ENCODE measurements around the gene ZNF134. TPM values are rescaled to one million over a fixed set of nuclear protein-coding genes. Genes with fewer than 3 reads are reported as not detected.

The ZNF134 gene
- total RNA-seq: 10 to 100 TPM; 18.5 to 22.0 (median 20.5) TPM
- 18.4 TPM for total RNA-seq (2013)

GRCh38 chr19:57613941-57614743 lies at the start of gene ZNF134:
Gene ZNF134 (plus strand): TSS chr19:57614242. CDS start chr19:57619469, 5,227 bp downstream.
- ATAC-seq: peak; percentile 96 to 100 (median 99)
- Histone ChIP-seq H3K27me3 (ENCODE audit: control insufficient read depth, insufficient read depth, low read length) (no peaks in the 10 kb centered on the region), H3K4me3 (ENCODE audit: low read length) (peak within 1 kb of the TSS; percentile 87), H3K4me1 (ENCODE audit: control insufficient read depth, insufficient read depth, low read length) (peaks cover 19% of the 10 kb centered on the region), H3K9me3 (ENCODE audit: control insufficient read depth, insufficient read depth, low read length) (peaks cover 46% of the 10 kb centered on the region), H3K27ac (ENCODE audit: low read length) (peak within 1 kb of the TSS; percentile 49), H3K36me3 (ENCODE audit: control insufficient read depth, insufficient read depth, low read length) (peaks cover 30% of the 10 kb centered on the region)
- H3K27me3 Mint-ChIP-seq (ENCODE audit: low read depth in 2 of 2): no peaks in the 10 kb centered on the region
- WGBS (ENCODE audit: insufficient coverage): 3% methylated on average over 64 of the region's 64 CpGs
- peaks cover 31 to 40% of the 10 kb centered on the region in 2 donors for H3K4me1 Mint-ChIP-seq
- H3K4me3 Mint-ChIP-seq: peak within 1 kb of the TSS; percentile 86
- peak; percentile 85 to 95 for DNase-seq
- H3K27ac Mint-ChIP-seq: peak within 1 kb of the TSS; percentile 59 to 73
- peaks cover 47% of the 10 kb centered on the region for H3K36me3 Mint-ChIP-seq
- intact Hi-C loops (cut with micrococcal nuclease): loop anchor here (1.0 kb wide), 2 partner anchors 19 to 30 kb away; partner anchors contain the start of genes ZIK1 and ZNF211
- peaks cover 22 to 39% of the 10 kb centered on the region in 2 donors for H3K9me3 Mint-ChIP-seq
- TF ChIP-seq, protein P1, sequence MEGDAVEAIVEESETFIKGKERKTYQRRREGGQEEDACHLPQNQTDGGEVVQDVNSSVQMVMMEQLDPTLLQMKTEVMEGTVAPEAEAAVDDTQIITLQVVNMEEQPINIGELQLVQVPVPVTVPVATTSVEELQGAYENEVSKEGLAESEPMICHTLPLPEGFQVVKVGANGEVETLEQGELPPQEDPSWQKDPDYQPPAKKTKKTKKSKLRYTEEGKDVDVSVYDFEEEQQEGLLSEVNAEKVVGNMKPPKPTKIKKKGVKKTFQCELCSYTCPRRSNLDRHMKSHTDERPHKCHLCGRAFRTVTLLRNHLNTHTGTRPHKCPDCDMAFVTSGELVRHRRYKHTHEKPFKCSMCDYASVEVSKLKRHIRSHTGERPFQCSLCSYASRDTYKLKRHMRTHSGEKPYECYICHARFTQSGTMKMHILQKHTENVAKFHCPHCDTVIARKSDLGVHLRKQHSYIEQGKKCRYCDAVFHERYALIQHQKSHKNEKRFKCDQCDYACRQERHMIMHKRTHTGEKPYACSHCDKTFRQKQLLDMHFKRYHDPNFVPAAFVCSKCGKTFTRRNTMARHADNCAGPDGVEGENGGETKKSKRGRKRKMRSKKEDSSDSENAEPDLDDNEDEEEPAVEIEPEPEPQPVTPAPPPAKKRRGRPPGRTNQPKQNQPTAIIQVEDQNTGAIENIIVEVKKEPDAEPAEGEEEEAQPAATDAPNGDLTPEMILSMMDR (IDR thresholded peaks at IDR 0.05): no peak

DNA sequence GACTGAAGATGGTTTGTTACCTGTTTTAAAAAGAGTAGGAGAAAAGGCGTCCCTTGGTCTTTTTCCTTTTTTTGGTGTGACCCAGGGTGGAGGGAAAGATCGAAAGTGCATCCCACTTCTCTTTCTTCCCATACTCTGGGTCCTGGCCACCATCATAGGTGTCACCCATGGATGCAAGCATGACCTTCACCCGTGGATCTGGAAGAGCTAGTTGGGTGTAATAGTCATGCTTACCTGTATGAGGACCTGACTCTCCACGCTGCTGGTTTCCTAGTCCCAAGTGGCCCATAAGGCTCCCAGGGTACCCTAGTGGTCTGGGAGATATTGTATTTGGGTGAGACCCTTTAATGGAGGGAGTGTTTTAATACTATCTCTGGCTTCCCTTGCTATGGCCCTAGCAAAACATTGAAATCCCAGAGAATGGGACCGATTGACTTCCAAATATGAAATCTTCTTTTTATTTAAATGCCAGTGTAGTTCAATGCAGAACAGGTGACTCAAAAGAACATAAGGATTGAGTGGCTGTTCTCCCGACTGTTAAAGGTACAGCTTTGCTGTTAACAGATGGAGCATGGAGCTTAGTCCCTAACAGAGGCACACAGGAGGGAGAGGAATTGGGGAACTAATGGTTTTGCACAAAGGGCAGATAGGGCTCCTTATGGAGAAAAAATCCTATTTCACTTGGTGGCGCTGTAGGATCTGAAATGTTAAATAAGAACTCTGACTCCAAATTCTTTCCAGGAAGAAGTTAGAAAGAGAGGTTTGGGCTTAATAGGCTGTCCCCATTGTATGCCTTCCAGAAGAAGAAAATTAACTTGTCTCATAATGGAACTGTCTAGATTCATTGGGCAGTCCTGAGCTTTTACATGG lies 47.4 kb upstream of the ZNF134 start:
- TF ChIP-seq, protein P1 (IDR thresholded peaks at IDR 0.05): no peak
- 66% methylated on average over 6 of the region's 7 CpGs for WGBS (ENCODE audit: insufficient coverage)
- Mint-ChIP-seq H3K4me3 (no peak overlapping the region), H3K36me3 (peaks cover 40% of the 10 kb centered on the region), H3K27ac (no peak overlapping the region), H3K9me3 (peaks cover 8 to 26% of the 10 kb centered on the region in 2 donors), H3K4me1 (no peaks in the 10 kb centered on the region), H3K27me3 (ENCODE audit: low read depth in 2 of 2) (peaks cover 0 to 5% of the 10 kb centered on the region in 2 donors)
- Histone ChIP-seq H3K27ac (ENCODE audit: low read length) (no peak overlapping the region), H3K36me3 (ENCODE audit: control insufficient read depth, insufficient read depth, low read length) (no peaks in the 10 kb centered on the region), H3K27me3 (ENCODE audit: control insufficient read depth, insufficient read depth, low read length) (no peaks in the 10 kb centered on the region), H3K4me1 (ENCODE audit: control insufficient read depth, insufficient read depth, low read length) (no peaks in the 10 kb centered on the region), H3K9me3 (ENCODE audit: control insufficient read depth, insufficient read depth, low read length) (peaks cover 76% of the 10 kb centered on the region), H3K4me3 (ENCODE audit: low read length) (no peak overlapping the region)
- ATAC-seq: no peak
- DNase-seq: peak in 1 of 2 donors; percentile 21
- intact Hi-C loops (cut with micrococcal nuclease): no loop called here

GRCh38 chr19:57570707-57571106 lies 43.3 kb upstream of the ZNF134 start:
- no peak overlapping the region for H3K27ac ChIP-seq (ENCODE audit: low read length)
- Mint-ChIP-seq H3K9me3 (peaks cover 10 to 21% of the 10 kb centered on the region in 2 donors), H3K36me3 (peaks cover 32% of the 10 kb centered on the region), H3K27ac (no peak overlapping the region), H3K4me1 (peaks cover 0 to 4% of the 10 kb centered on the region in 2 donors), H3K27me3 (ENCODE audit: low read depth in 2 of 2) (no peaks in the 10 kb centered on the region), H3K4me3 (no peak overlapping the region)
- DNase-seq: no peak
- H3K27me3 ChIP-seq (ENCODE audit: control insufficient read depth, insufficient read depth, low read length): no peaks in the 10 kb centered on the region
- TF ChIP-seq, protein P1 (IDR thresholded peaks at IDR 0.05): no peak
- intact Hi-C loops (cut with micrococcal nuclease): no loop called here
- H3K36me3 ChIP-seq (ENCODE audit: control insufficient read depth, insufficient read depth, low read length): peaks cover 35% of the 10 kb centered on the region
- H3K4me3 ChIP-seq (ENCODE audit: low read length): no peak overlapping the region
- peaks cover 89% of the 10 kb centered on the region for H3K9me3 ChIP-seq (ENCODE audit: control insufficient read depth, insufficient read depth, low read length)
- no peak for ATAC-seq
- H3K4me1 ChIP-seq (ENCODE audit: control insufficient read depth, insufficient read depth, low read length): no peaks in the 10 kb centered on the region
